ENCODE results near the gene MEF2D.

MEF2D gene

DNA sequence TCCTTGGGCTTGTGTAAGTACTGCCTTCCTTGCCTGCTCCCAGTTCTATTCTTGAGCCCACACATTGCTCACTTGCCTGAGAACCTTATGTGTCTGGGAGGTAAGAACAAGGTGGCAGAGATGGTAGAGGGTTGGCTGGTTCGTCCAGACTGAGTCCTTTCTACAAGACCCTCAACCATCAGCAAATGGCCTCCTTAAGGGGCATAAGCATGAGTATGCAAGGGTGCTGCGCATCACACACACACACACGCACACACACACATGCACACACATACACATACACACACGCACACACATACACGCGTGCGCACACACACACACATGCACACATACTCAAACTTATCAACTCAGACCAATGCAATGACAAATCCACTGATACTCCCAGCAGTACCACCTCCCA is 74.6 kb downstream of the MEF2D start:
- TF ChIP-seq, protein P1, sequence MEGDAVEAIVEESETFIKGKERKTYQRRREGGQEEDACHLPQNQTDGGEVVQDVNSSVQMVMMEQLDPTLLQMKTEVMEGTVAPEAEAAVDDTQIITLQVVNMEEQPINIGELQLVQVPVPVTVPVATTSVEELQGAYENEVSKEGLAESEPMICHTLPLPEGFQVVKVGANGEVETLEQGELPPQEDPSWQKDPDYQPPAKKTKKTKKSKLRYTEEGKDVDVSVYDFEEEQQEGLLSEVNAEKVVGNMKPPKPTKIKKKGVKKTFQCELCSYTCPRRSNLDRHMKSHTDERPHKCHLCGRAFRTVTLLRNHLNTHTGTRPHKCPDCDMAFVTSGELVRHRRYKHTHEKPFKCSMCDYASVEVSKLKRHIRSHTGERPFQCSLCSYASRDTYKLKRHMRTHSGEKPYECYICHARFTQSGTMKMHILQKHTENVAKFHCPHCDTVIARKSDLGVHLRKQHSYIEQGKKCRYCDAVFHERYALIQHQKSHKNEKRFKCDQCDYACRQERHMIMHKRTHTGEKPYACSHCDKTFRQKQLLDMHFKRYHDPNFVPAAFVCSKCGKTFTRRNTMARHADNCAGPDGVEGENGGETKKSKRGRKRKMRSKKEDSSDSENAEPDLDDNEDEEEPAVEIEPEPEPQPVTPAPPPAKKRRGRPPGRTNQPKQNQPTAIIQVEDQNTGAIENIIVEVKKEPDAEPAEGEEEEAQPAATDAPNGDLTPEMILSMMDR (IDR thresholded peaks at IDR 0.05; ENCODE audit: poor library complexity, severe bottlenecking): no peak
- ATAC-seq (ENCODE audit: low read depth): no peak
- no peak for DNase-seq (ENCODE audit: low spot score)
- no peak overlapping the region for H3K27ac ChIP-seq (ENCODE audit: poor library complexity, severe bottlenecking)
- H3K4me3 ChIP-seq (ENCODE audit: severe bottlenecking): no peak overlapping the region
- H3K27me3 ChIP-seq (ENCODE audit: insufficient read depth, poor library complexity, severe bottlenecking): peaks cover 99% of the 10 kb centered on the region
- H3K4me1 ChIP-seq (ENCODE audit: insufficient read depth, poor library complexity, severe bottlenecking): peaks cover 3% of the 10 kb centered on the region
- H3K36me3 ChIP-seq (ENCODE audit: low read depth): no peaks in the 10 kb centered on the region
- no peaks in the 10 kb centered on the region for H3K9me3 ChIP-seq (ENCODE audit: severe bottlenecking)

DNA sequence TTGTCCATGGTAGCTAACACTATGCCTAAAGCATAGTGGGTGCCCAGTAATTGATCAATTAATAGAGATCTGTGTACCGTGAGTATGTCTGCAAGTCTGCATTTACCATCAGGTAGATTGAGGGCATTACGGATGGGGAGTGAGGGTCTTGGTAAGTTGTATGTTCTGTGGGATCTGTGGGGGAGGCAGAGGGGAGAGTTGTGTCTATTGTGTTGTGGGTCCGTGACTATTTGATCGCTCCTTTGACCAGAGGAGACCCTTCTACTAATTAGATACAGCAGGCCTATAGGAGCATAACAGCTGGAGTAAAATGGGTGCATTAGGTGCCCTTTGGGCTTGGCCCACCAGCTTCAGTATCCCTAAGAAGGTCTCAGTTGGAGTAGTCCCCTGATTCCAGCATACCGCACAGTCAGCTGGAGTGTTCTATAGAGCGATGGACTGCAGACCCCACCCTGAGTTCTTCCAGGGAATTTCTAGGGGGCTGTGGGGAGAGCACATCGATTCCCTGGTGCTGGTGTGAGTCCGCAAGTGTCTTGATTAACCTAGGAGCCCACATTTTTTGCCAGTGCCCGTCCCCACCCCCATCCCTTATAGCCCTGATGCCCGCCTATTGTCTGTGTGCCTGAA is 75.7 kb downstream of the MEF2D start:
- Histone ChIP-seq H3K9me3 (ENCODE audit: severe bottlenecking) (no peaks in the 10 kb centered on the region), H3K4me3 (ENCODE audit: severe bottlenecking) (no peak overlapping the region), H3K27me3 (ENCODE audit: insufficient read depth, poor library complexity, severe bottlenecking) (peaks cover 100% of the 10 kb centered on the region), H3K4me1 (ENCODE audit: insufficient read depth, poor library complexity, severe bottlenecking) (peaks cover 10% of the 10 kb centered on the region), H3K36me3 (ENCODE audit: low read depth) (no peaks in the 10 kb centered on the region), H3K27ac (ENCODE audit: poor library complexity, severe bottlenecking) (no peak overlapping the region)
- DNase-seq (ENCODE audit: low spot score): no peak
- ATAC-seq (ENCODE audit: low read depth): no peak
- TF ChIP-seq, protein P1 (IDR thresholded peaks at IDR 0.05; ENCODE audit: poor library complexity, severe bottlenecking): no peak

DNA sequence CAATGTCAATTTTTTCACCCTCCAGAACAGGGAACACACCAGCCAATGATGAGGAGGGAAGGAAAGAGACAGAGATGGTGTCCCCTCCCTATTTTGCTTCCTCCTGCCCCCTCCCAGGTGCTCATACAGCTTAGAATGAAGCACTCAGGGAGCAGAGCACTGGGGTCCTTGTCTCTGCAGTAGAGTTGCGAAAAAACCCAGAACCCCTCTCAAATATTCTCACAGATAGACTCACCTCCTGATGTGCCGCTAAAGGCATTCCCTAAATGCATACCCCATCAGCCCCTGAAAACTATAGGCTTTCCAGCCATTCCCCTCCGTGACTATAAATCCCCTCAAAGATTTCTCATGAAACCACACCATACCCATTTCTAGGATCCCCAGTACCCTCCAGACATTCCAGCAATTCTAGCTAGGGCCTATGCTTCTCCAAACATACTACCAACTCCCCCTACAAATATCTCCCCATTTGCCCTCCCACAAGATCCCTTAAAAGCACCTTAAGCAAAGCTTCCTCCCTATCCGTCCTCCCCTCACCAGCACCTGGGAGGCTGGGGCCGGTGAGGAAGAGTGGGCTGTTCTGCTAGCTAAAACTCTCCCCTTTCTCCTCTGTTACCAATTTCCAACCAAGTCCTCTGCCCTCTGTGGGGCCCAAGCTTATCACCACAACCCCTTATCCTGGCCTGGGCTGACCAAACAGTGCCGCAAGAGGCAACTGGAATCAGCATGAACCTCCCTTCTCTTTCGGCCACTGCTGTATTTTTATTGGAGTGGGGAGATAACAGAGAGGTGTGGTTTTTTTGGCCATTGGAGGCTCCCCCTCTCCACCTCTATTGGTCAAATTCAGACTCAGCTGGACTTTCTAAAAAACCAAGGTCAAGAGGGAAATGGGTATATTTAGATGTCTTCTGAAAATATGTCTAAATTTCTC is 76.9 kb downstream of the MEF2D start:
- Histone ChIP-seq H3K9me3 (ENCODE audit: severe bottlenecking) (no peaks in the 10 kb centered on the region), H3K4me1 (ENCODE audit: insufficient read depth, poor library complexity, severe bottlenecking) (peaks cover 10% of the 10 kb centered on the region), H3K36me3 (ENCODE audit: low read depth) (no peaks in the 10 kb centered on the region), H3K4me3 (ENCODE audit: severe bottlenecking) (no peak overlapping the region), H3K27me3 (ENCODE audit: insufficient read depth, poor library complexity, severe bottlenecking) (peaks cover 100% of the 10 kb centered on the region), H3K27ac (ENCODE audit: poor library complexity, severe bottlenecking) (no peak overlapping the region)
- TF ChIP-seq, protein P1 (IDR thresholded peaks at IDR 0.05; ENCODE audit: poor library complexity, severe bottlenecking): no peak
- ATAC-seq (ENCODE audit: low read depth) (no peak), DNase-seq (ENCODE audit: low spot score) (no peak)

DNA sequence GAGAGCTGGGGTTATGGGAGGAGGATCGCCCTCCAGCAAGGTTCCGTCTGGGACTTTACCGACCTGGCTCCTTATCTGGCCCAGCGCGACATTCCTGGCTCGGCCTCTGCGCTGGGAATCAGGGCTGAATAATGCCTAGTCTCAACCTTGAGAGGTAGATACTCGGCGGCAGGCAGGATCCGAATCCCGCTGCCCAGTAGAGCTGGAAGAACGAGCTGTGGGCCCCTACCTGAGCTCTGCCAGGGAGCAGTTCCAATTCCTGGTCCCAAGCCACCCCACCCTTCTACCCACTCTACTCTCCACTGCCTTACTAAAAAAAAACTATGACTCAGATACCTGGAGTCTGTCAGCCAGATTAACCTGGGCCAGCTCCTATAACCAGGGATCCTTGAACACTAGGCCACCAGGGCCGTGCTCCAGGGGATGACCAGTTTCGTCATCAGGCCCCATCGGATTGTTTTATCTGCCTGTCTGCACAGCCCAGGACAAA is 77.9 kb downstream of the MEF2D start:
- Histone ChIP-seq H3K9me3 (ENCODE audit: severe bottlenecking) (no peaks in the 10 kb centered on the region), H3K4me1 (ENCODE audit: insufficient read depth, poor library complexity, severe bottlenecking) (peaks cover 10% of the 10 kb centered on the region), H3K36me3 (ENCODE audit: low read depth) (no peaks in the 10 kb centered on the region), H3K27ac (ENCODE audit: poor library complexity, severe bottlenecking) (no peak overlapping the region), H3K4me3 (ENCODE audit: severe bottlenecking) (no peak overlapping the region), H3K27me3 (ENCODE audit: insufficient read depth, poor library complexity, severe bottlenecking) (peaks cover 91% of the 10 kb centered on the region)
- DNase-seq (ENCODE audit: low spot score): peak; percentile 43
- ATAC-seq (ENCODE audit: low read depth): peak; percentile 35; the same call in 2 of the 3 replicates
- TF ChIP-seq, protein P1 (IDR thresholded peaks at IDR 0.05; ENCODE audit: poor library complexity, severe bottlenecking): no peak
